ENCODE measurements around the gene FKBP10.
A peak's percentile ranks its signal among the peaks of the same experiment; 100 is the strongest.

DNA sequence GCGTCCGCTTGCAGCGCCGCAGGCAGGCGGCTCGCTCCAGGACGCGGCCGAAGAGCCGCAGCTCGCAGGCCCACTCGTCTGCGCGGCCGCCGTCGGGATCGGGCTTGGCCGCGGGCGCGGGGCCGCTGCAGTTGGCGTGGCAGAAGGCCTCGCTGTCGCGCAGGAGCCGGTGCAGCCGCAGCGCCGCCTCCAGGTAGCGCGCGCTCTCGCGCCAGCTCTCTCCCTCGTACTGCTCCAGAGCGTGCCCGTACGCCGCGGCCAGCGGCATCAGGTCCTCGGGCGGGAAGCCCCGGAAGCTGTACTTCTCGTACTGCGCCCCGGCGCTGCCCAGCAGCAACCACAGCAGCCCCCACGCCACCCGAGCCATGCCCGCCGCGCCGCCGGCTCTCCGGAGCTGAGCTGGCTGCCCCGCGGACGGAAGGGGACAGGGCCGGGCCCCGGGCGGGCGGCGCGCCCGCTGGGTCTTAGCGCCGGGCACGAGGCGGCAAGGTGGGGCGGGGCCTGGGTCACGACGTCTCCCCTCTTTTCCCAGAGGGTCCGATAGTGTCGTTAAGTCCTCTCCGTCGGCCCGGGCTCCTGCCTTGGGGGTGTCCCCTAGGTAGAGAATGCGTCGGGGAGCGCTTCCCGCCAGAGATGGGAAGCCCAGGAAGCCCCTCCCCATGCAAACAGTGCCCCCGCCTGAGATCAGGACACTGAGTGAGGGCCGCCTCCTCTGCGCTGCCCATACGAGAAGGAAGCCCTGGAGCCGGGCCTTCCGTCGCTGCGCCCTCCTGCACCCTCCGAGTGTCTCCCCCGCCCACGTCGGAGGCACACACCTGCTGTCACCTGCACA lies 1.0 kb upstream of the FKBP10 start, which contains the start of gene P3H4:
- TF ChIP-seq POLR2AphosphoS5 (IDR thresholded peaks at IDR 0.05) (no peak), CTCF (IDR thresholded peaks at IDR 0.05) (peak; percentile 63 to 92 (median 88))

Data from upper lobe of left lung (tissue), 4 donors.